ENCODE data around the gene WFIKKN1. TPM values are rescaled to one million over a fixed set of nuclear protein-coding genes. Genes with fewer than 3 reads are reported as not detected.

Gene WFIKKN1
- polyA plus RNA-seq, 3 donors, result 0.76 TPM; not detected in 2

DNA sequence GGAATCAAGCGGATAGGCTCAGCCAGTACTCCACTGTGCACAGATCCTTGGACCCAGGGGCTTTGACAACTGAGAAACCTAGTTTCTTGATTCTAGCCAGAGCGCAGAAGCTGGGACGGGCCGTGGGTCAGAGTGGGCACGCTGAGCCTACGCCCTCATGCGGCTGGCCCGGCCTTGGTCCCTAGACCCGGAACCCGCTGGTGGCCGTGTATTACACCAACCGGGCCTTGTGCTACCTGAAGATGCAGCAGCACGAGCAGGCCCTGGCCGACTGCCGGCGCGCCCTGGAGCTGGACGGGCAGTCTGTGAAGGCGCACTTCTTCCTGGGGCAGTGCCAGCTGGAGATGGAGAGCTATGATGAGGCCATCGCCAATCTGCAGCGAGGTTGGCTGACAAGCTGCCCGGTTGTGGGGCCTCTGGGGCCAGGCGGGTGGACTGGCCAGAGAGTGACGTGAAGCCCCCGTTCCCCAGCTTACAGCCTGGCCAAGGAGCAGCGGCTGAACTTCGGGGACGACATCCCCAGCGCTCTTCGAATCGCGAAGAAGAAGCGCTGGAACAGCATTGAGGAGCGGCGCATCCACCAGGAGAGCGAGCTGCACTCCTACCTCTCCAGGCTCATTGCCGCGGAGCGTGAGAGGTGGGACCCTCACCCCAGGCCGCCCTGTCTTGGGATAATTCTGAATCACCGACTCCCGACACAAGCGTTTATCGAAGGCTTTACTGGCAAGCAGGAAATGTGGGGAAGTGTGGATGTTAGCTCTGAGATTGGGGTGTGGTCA is 50.4 kb downstream of the WFIKKN1 start:
- H3K4me1 ChIP-seq (ENCODE audit: control insufficient read depth in 1 of 2, insufficient read depth in 2 of 2, low read length in 2 of 2), result peaks cover 38 to 63% of the 10 kb centered on the region in 2 donors
- H3K9ac ChIP-seq (ENCODE audit: insufficient read depth, low read length, poor library complexity, severe bottlenecking), result peak overlapping the region; percentile 78

More for the DNA sequence above, 50.4 kb downstream of the WFIKKN1 start:
- peak overlapping the region; percentile 74 to 76 for H3K4me3 Mint-ChIP-seq
- peaks cover 26% of the 10 kb centered on the region for H3K4me1 Mint-ChIP-seq
- intact Hi-C loops (cut with micrococcal nuclease), result loop anchor here (5.0 kb wide), 2 partner anchors 44 to 94 kb away; partner anchors contain the start of gene METTL26 (in 1 of the 2)
- H3K4me2 ChIP-seq (replicated peaks; ENCODE audit: extremely low read depth, low read length, poor library complexity, severe bottlenecking), result peak overlapping the region; percentile 95
- peak overlapping the region; percentile 79 for H2AFZ ChIP-seq (ENCODE audit: insufficient read depth, low read depth, low read length, poor library complexity, severe bottlenecking)
- no peaks in the 10 kb centered on the region for H3K9me3 ChIP-seq (replicated peaks in 1 of 2; ENCODE audit: control insufficient read depth in 1 of 2, insufficient read depth in 1 of 2, low read length in 2 of 2)
- peaks cover 17 to 23% of the 10 kb centered on the region in 2 donors for H3K36me3 Mint-ChIP-seq
- H3K27me3 Mint-ChIP-seq (ENCODE audit: low read depth in 3 of 3), result peaks cover 10 to 20% (median 10%) of the 10 kb centered on the region in 3 donors
- peaks cover 10 to 20% of the 10 kb centered on the region in 2 donors for H3K36me3 ChIP-seq (replicated peaks in 1 of 2; ENCODE audit: control insufficient read depth in 1 of 2, insufficient read depth in 2 of 2, low read length in 2 of 2)
- 46% methylated on average over 36 of the region's 44 CpGs for WGBS (ENCODE audit: insufficient coverage)
- DNase-seq, result peak; percentile 20 to 46 (median 30)
- TF ChIP-seq, protein P1, sequence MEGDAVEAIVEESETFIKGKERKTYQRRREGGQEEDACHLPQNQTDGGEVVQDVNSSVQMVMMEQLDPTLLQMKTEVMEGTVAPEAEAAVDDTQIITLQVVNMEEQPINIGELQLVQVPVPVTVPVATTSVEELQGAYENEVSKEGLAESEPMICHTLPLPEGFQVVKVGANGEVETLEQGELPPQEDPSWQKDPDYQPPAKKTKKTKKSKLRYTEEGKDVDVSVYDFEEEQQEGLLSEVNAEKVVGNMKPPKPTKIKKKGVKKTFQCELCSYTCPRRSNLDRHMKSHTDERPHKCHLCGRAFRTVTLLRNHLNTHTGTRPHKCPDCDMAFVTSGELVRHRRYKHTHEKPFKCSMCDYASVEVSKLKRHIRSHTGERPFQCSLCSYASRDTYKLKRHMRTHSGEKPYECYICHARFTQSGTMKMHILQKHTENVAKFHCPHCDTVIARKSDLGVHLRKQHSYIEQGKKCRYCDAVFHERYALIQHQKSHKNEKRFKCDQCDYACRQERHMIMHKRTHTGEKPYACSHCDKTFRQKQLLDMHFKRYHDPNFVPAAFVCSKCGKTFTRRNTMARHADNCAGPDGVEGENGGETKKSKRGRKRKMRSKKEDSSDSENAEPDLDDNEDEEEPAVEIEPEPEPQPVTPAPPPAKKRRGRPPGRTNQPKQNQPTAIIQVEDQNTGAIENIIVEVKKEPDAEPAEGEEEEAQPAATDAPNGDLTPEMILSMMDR (IDR thresholded peaks at IDR 0.05), result peak; percentile 22
- no peaks in the 10 kb centered on the region for H3K9me3 Mint-ChIP-seq
- peaks cover 32% of the 10 kb centered on the region for H4K20me1 ChIP-seq (ENCODE audit: insufficient read depth, low read length)
- peak overlapping the region in 5 of 7 donors; percentile 20 to 73 (median 50) for H3K27ac Mint-ChIP-seq
- peaks cover 2 to 15% of the 10 kb centered on the region in 2 donors for H3K27me3 ChIP-seq (ENCODE audit: control insufficient read depth in 2 of 2, insufficient read depth in 2 of 2, low read length in 2 of 2)
- peaks cover 33% of the 10 kb centered on the region for H3K79me2 ChIP-seq (ENCODE audit: insufficient read depth, low read length)
- H3K4me3 ChIP-seq (replicated peaks in 1 of 3; ENCODE audit: low read depth in 2 of 3, low read length in 3 of 3), result peak overlapping the region; percentile 58 to 82 (median 76)
- H3K27ac ChIP-seq (ENCODE audit: low read depth in 1 of 2, low read length in 2 of 2), result peak overlapping the region; percentile 52 to 74
